Heart left ventricle (tissue), 16 donors: Measurements from ENCODE around the gene TMF1. TPM values are rescaled to one million over a fixed set of nuclear protein-coding genes. Genes with fewer than 3 reads are reported as not detected.

Source experiments
- ATAC-seq, 4 donors: fragments of 200-7000 bp; cut with Tn5 transposase; one replicate each; pipeline ENCODE4 v1.9.1; 2020 to 2022; ENCODE audit warnings: moderate library complexity in 4 of 4, mild to moderate bottlenecking in 3 of 4, moderate number of reproducible peaks in 1 of 4
- DNase-seq, 5 donors: peaks; one replicate each; pipeline ENCODE4 v3.0.0-alpha.2; 2020
- H3K27ac ChIP-seq, 12 donors: fragments of 200-600 bp; sonication (generic) in 4 of 12; one replicate each; pipeline versions ENCODE4 v1.5.0 to v1.8.0; 2016 to 2022; ENCODE audit warnings: mild to moderate bottlenecking in 2 of 12
- H3K27me3 ChIP-seq, 9 donors: fragments of 200-600 bp; sonication (generic) in 2 of 9; one replicate each; pipeline versions ENCODE4 v1.5.1 to v1.8.0; 2016 to 2022; ENCODE audit warnings: mild to moderate bottlenecking in 3 of 9
- H3K36me3 ChIP-seq, 9 donors: fragments of 200-600 bp; sonication (generic) in 2 of 9; one replicate each; pipeline versions ENCODE4 v1.5.0 to v1.8.0; 2018 to 2022; ENCODE audit warnings: mild to moderate bottlenecking in 2 of 9
- H3K4me1 ChIP-seq, 12 donors: fragments of 200-600 bp; sonication (generic) in 4 of 12; one replicate each; pipeline versions ENCODE4 v1.5.0 to v1.8.0; 2016 to 2022; ENCODE audit warnings: mild to moderate bottlenecking in 3 of 12
- H3K4me3 ChIP-seq, 12 donors: fragments of 200-600 bp; sonication (generic) in 4 of 12; one replicate each; pipeline versions ENCODE4 v1.5.0 to v1.8.0; 2017 to 2022; ENCODE audit warnings: mild to moderate bottlenecking in 9 of 12, moderate library complexity in 4 of 12
- H3K9me3 ChIP-seq, 12 donors: fragments of 200-600 bp; sonication (generic) in 4 of 12; one replicate each; pipeline versions ENCODE4 v1.5.0 to v1.8.0; 2016 to 2022; ENCODE audit warnings: mild to moderate bottlenecking in 1 of 12
- POLR2A ChIP-seq, 2 donors: fragments of 450-650 bp; IDR thresholded peaks; one replicate each; pipeline ENCODE4 v1.6.1; 2017; ENCODE audit warnings: antibody characterized with exemption in 2 of 2, mild to moderate bottlenecking in 2 of 2, moderate library complexity in 2 of 2
- WGBS, 4 donors: extraction: QIAGEN DNeasy Blood & Tissue Kit in 2 of 4; methylation state at CpG; one replicate each; pipeline versions ENCODE4 v1.1.5 to v1.1.7; 2013 to 2018; 5-methylcytosine and 5-hydroxymethylcytosine counted together
- intact Hi-C, 10 donors: fragments of 100-400 bp; cut with DNase I; formaldehyde crosslinking; loops; one replicate each; pipeline versions ENCODE4 v1.11.1 to v1.14.2; 2022
- polyA plus RNA-seq, 2 donors: library from polyadenylated mRNA; stranded (reverse); fragments of 200-250 nt; gene quantifications; one replicate each; pipeline ENCODE4 v1.2.3, GENCODE V29; 2013
- total RNA-seq, 9 donors: library from RNA; depleted of rRNA in 2 of 9; stranded (reverse); fragments of >200 nt in 2 of 9; fragmentation: NEBNext Ultra II Directional in 3 of 9; extraction: Animal tissue kit (Norgen Biotek cat#: 25700) in 3 of 9; gene quantifications; one replicate each; pipeline versions ENCODE4 v1.1.0 to v1.2.4, GENCODE V29; 2016 to 2023
- TF ChIP-seq, protein P1 (sequence below), 12 donors: fragments of 200-600 bp; sonication (generic) in 4 of 12; IDR thresholded peaks; one replicate each; pipeline versions ENCODE4 v1.5.0 to v1.8.0; 2018 to 2022; ENCODE audit warnings: antibody characterized with exemption in 12 of 12, mild to moderate bottlenecking in 5 of 12
- donor health status: ischemic (EF 13 %, LVEDD 7.1; RV severe dilation, severe dysfunction).
- donor health status: healthy with polysubstance abuse.
- donor health status: DM: no; HTN: yes; CAD: no.
- donor health status: DM: no; HTN: no; CAD: no.
- donor health status: ischemic (EF 25% LVEDD 6.9; RV normal size, moderate dysfunction).
- donor health status: ischemic (EF 25% LVEDD 5.7; RV mildly dilated, moderate dysfunction).
- donor health status: healthy.
- donor health status: DM: yes; HTN: yes; CAD: no.
- donor health status: ischemic (EF 35%, LVEDD 5.7; RV mildly dilated, moderate dysfunction).
- donor health status: nonischemic (EF 11% LVEDD 7.7; RV severe dilation, severe dysfunction).
- donor health status: DM: yes; HTN: yes; CAD: no.
- donor health status: PGD.
- donor health status: ischemic (EF 29% LVEDD 5.4; RV normal size, mild dysfunction).
- donor health status: nonischemic (EF 23%, LVEDD 6.1; RV moderate dilation, normal function).

Gene TMF1
- total and polyA plus RNA-seq, 11 donors, result 4.0 to 23.4 (median 19.2) TPM

- no peak for ATAC-seq
- TF ChIP-seq, protein P1, sequence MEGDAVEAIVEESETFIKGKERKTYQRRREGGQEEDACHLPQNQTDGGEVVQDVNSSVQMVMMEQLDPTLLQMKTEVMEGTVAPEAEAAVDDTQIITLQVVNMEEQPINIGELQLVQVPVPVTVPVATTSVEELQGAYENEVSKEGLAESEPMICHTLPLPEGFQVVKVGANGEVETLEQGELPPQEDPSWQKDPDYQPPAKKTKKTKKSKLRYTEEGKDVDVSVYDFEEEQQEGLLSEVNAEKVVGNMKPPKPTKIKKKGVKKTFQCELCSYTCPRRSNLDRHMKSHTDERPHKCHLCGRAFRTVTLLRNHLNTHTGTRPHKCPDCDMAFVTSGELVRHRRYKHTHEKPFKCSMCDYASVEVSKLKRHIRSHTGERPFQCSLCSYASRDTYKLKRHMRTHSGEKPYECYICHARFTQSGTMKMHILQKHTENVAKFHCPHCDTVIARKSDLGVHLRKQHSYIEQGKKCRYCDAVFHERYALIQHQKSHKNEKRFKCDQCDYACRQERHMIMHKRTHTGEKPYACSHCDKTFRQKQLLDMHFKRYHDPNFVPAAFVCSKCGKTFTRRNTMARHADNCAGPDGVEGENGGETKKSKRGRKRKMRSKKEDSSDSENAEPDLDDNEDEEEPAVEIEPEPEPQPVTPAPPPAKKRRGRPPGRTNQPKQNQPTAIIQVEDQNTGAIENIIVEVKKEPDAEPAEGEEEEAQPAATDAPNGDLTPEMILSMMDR (IDR thresholded peaks at IDR 0.05), result no peak
- no peak for TF ChIP-seq POLR2A (IDR thresholded peaks at IDR 0.05)
- WGBS, 4 donors, result 84 to 89% (median 88%) methylated on average over 2 of the region's 2 CpGs
- Histone ChIP-seq H3K27me3 (no peaks in the 10 kb centered on the region), H3K27ac (peak overlapping the region in 1 of 12 donors; percentile 38), H3K36me3 (peaks cover 0 to 100% (median 62%) of the 10 kb centered on the region in 9 donors), H3K4me3 (no peak overlapping the region), H3K9me3 (no peaks in the 10 kb centered on the region), H3K4me1 (peaks cover 0 to 15% (median 0%) of the 10 kb centered on the region in 12 donors)
- intact Hi-C loops, result no loop called here
- no peak for DNase-seq
Measured at GRCh38 chr3:69063636-69064035, 11.5 kb upstream of the TMF1 start.

- no peak overlapping the region for H3K27ac ChIP-seq
- intact Hi-C loops, result no loop called here
- DNase-seq (no peak), ATAC-seq (no peak)
- peaks cover 0 to 23% (median 0%) of the 10 kb centered on the region in 12 donors for H3K4me1 ChIP-seq
- no peaks in the 10 kb centered on the region for H3K9me3 ChIP-seq
- no peak overlapping the region for H3K4me3 ChIP-seq
- no peaks in the 10 kb centered on the region for H3K27me3 ChIP-seq
- peaks cover 0 to 100% (median 87%) of the 10 kb centered on the region in 9 donors for H3K36me3 ChIP-seq
- TF ChIP-seq, protein P1 (IDR thresholded peaks at IDR 0.05), result no peak
- no peak for TF ChIP-seq POLR2A (IDR thresholded peaks at IDR 0.05)
Measured at GRCh38 chr3:69059688-69060087, 7.6 kb upstream of the TMF1 start.

GRCh38 chr3:69058947-69059224 lies 6.8 kb upstream of the TMF1 start:
- WGBS, 4 donors, result 89 to 97% (median 94%) methylated on average over 2 of the region's 2 CpGs
- no peak for DNase-seq
- Histone ChIP-seq H3K36me3 (peaks cover 0 to 100% (median 86%) of the 10 kb centered on the region in 9 donors), H3K27ac (peak overlapping the region in 1 of 12 donors; percentile 65), H3K9me3 (no peaks in the 10 kb centered on the region), H3K4me3 (no peak overlapping the region), H3K27me3 (no peaks in the 10 kb centered on the region), H3K4me1 (peaks cover 0 to 17% (median 0%) of the 10 kb centered on the region in 12 donors)
- ATAC-seq, result no peak
- TF ChIP-seq POLR2A (IDR thresholded peaks at IDR 0.05), result no peak
- TF ChIP-seq, protein P1 (IDR thresholded peaks at IDR 0.05), result no peak
- intact Hi-C loops, result no loop called here

GRCh38 chr3:69058180-69058946 lies 6.2 kb upstream of the TMF1 start:
- DNase-seq (no peak), ATAC-seq (peak in 2 of 4 donors; percentile 41)
- TF ChIP-seq, protein P1 (IDR thresholded peaks at IDR 0.05), result no peak
- TF ChIP-seq POLR2A (IDR thresholded peaks at IDR 0.05), result no peak
- 88 to 91% (median 89%) methylated on average over 3 of the region's 3 CpGs for WGBS, 4 donors
- H3K36me3 ChIP-seq, result peaks cover 0 to 100% (median 82%) of the 10 kb centered on the region in 9 donors
- peak overlapping the region in 1 of 12 donors; percentile 65 for H3K27ac ChIP-seq
- H3K4me1 ChIP-seq, result peaks cover 0 to 16% (median 0%) of the 10 kb centered on the region in 12 donors
- no peaks in the 10 kb centered on the region for H3K9me3 ChIP-seq
- intact Hi-C loops, result no loop called here
- H3K4me3 ChIP-seq, result no peak overlapping the region
- no peaks in the 10 kb centered on the region for H3K27me3 ChIP-seq
